Spinal cord (tissue), 10 donors: ENCODE measurements around the gene STK32B. TPM values are rescaled to one million over a fixed set of nuclear protein-coding genes. Genes with fewer than 3 reads are reported as not detected.

Experiments used
- DNase-seq, 6 donors: peaks; one replicate each; pipeline versions ENCODE4 v3.0.0 to v3.0.0-alpha.2; 2013 to 2015; ENCODE audit warnings: low spot score in 6 of 6, low read depth in 4 of 6
- H3K27ac ChIP-seq: one replicate; pipeline ENCODE4 v1.5.1; 2013; ENCODE audit warnings: low read depth, low read length, control low read depth
- H3K27me3 ChIP-seq: one replicate; pipeline ENCODE4 v1.6.1; 2013; ENCODE audit warnings: low read length; ENCODE audit not compliant: control insufficient read depth, insufficient read depth
- H3K36me3 ChIP-seq: one replicate; pipeline ENCODE4 v1.6.1; 2013; ENCODE audit warnings: low read length; ENCODE audit not compliant: control insufficient read depth, insufficient read depth
- H3K4me1 ChIP-seq: one replicate; pipeline ENCODE4 v1.6.1; 2013; ENCODE audit warnings: low read length; ENCODE audit not compliant: control insufficient read depth, insufficient read depth
- H3K4me3 ChIP-seq: one replicate; pipeline ENCODE4 v1.5.1; 2013; ENCODE audit warnings: low read depth, low read length, control low read depth
- H3K9me3 ChIP-seq: one replicate; pipeline ENCODE4 v1.6.1; 2013; ENCODE audit warnings: low read length; ENCODE audit not compliant: control insufficient read depth, insufficient read depth
- WGBS: methylation state at CpG from one replicate; pipeline ENCODE4 v1.1.5; 2013; ENCODE audit warnings: missing lambda C conversion rate; ENCODE audit not compliant: insufficient coverage; 5-methylcytosine and 5-hydroxymethylcytosine counted together
- polyA plus RNA-seq, 2 donors: library from polyadenylated mRNA; unstranded; fragments of 120-200 nt; gene quantifications; one replicate each; pipeline ENCODE4 v1.2.1, GENCODE V29; 2013; ENCODE audit not compliant: insufficient read length in 2 of 2
- total RNA-seq, 2 donors: library from RNA; depleted of rRNA in 1 of 2; stranded (reverse); fragments of 120-200 nt in 1 of 2; fragments of >200 nt in 1 of 2; gene quantifications; one replicate each; pipeline versions ENCODE4 v1.2.3 to v1.2.4, GENCODE V29; 2013 to 2014
- donor health status: healthy.

Gene STK32B
- total and polyA plus RNA-seq, 4 donors, result 7.0 to 25.6 (median 19.0) TPM

DNA sequence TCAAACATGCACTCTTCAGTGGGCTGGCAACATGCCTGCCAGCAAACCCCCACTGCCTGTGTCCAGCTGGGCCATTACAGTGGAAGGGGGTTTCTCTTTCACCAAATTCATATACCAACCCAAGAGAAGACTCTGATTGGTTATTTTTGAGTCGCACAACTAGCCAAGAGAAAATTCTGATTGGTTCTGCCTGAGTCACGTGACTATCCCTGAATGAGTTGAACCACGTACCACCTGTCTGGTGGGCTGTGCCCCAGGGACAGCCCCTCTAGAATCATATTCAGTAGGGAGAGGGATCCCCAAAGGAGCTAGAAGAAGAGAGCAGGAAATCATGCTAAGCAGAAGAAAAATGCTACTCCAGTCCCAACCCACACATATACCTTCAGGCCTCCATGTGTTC is 313.1 kb downstream of the STK32B start:
- Histone ChIP-seq H3K36me3 (no peaks in the 10 kb centered on the region), H3K27me3 (no peaks in the 10 kb centered on the region), H3K9me3 (no peaks in the 10 kb centered on the region), H3K4me3 (no peak overlapping the region), H3K27ac (no peak overlapping the region), H3K4me1 (no peaks in the 10 kb centered on the region)
- no CpG with 5 or more reads among the region's 3 CpGs for WGBS
- no peak for DNase-seq

- no peak overlapping the region for H3K4me3 ChIP-seq
- no peaks in the 10 kb centered on the region for H3K36me3 ChIP-seq
- H3K27me3 ChIP-seq, result no peaks in the 10 kb centered on the region
- WGBS, result 58% methylated on average over 7 of the region's 12 CpGs
- DNase-seq, result no peak
- H3K9me3 ChIP-seq, result no peaks in the 10 kb centered on the region
- no peaks in the 10 kb centered on the region for H3K4me1 ChIP-seq
- H3K27ac ChIP-seq, result no peak overlapping the region
These were observed 314.1 kb downstream of the STK32B start for GRCh38 chr4:5365071-5366008.

GRCh38 chr4:5366009-5366386 is 314.7 kb downstream of the STK32B start:
- DNase-seq, result no peak
- no peak overlapping the region for H3K27ac ChIP-seq
- no peaks in the 10 kb centered on the region for H3K36me3 ChIP-seq
- no peaks in the 10 kb centered on the region for H3K9me3 ChIP-seq
- no peaks in the 10 kb centered on the region for H3K4me1 ChIP-seq
- WGBS, result 89% methylated on average over 1 of the region's 3 CpGs
- no peaks in the 10 kb centered on the region for H3K27me3 ChIP-seq
- no peak overlapping the region for H3K4me3 ChIP-seq

DNA sequence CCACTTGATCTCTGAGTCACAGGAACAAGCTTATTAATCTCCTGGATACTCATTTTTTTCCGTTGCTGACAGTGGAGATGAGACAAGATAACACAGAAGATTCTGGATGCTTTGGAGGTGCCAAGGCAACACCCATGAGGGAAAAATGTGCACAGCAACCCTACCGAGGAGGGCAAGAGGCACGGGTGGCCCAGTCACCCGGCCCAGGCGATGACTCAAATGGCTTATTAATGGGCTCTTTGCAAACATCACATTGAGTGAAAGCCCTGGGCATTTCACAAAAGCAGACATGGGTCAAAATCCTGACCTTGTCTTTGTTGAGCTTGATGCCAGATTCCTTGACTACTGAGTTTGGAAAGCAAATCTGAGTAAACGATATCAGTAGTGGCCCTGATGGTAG is 315.1 kb downstream of the STK32B start:
- no peaks in the 10 kb centered on the region for H3K27me3 ChIP-seq
- H3K36me3 ChIP-seq, result no peaks in the 10 kb centered on the region
- no peak overlapping the region for H3K27ac ChIP-seq
- no peak for DNase-seq
- H3K4me3 ChIP-seq, result no peak overlapping the region
- H3K9me3 ChIP-seq, result no peaks in the 10 kb centered on the region
- H3K4me1 ChIP-seq, result no peaks in the 10 kb centered on the region
- WGBS, result 72% methylated on average over 6 of the region's 6 CpGs

- no peak for DNase-seq
- WGBS, result no CpG with 5 or more reads among the region's 3 CpGs
- Histone ChIP-seq H3K4me1 (no peaks in the 10 kb centered on the region), H3K27ac (no peak overlapping the region), H3K36me3 (no peaks in the 10 kb centered on the region), H3K4me3 (no peak overlapping the region), H3K9me3 (no peaks in the 10 kb centered on the region), H3K27me3 (no peaks in the 10 kb centered on the region)
These were observed 317.1 kb downstream of the STK32B start for GRCh38 chr4:5368426-5368825.

- Histone ChIP-seq H3K27ac (no peak overlapping the region), H3K4me3 (no peak overlapping the region), H3K9me3 (no peaks in the 10 kb centered on the region), H3K27me3 (no peaks in the 10 kb centered on the region), H3K4me1 (no peaks in the 10 kb centered on the region), H3K36me3 (no peaks in the 10 kb centered on the region)
- no CpG with 5 or more reads among the region's 2 CpGs for WGBS
- DNase-seq, result no peak
These were observed 319.0 kb downstream of the STK32B start for GRCh38 chr4:5370286-5370685.

- H3K27ac ChIP-seq, result no peak overlapping the region
- H3K27me3 ChIP-seq, result no peaks in the 10 kb centered on the region
- no peak overlapping the region for H3K4me3 ChIP-seq
- DNase-seq, result peak in 2 of 6 donors; percentile 59 to 60
- no peaks in the 10 kb centered on the region for H3K4me1 ChIP-seq
- H3K9me3 ChIP-seq, result no peaks in the 10 kb centered on the region
- no peaks in the 10 kb centered on the region for H3K36me3 ChIP-seq
- 41% methylated on average over 8 of the region's 8 CpGs for WGBS
These were observed 320.3 kb downstream of the STK32B start for GRCh38 chr4:5371415-5372190.

DNA sequence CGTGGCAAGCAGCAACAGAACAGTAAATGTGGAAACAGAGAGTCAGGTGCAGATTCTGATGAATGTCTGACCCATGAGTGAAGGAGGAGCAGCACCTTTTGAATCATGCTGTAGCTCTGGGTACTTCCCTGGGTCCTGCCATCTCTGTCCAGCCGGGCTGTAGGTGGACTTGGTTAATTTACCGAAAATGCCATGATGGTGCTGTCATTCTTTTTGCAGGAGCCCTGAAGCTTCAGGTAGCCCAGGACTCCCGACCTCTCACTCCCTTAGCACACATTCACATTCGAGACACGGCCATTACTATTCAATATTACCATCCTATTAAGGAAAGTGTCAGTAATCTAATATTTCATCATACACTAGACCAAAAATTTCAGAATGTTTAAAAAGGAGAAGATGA is 320.9 kb downstream of the STK32B start:
- H3K27me3 ChIP-seq, result no peaks in the 10 kb centered on the region
- H3K4me1 ChIP-seq, result no peaks in the 10 kb centered on the region
- no peak for DNase-seq
- H3K9me3 ChIP-seq, result no peaks in the 10 kb centered on the region
- H3K36me3 ChIP-seq, result no peaks in the 10 kb centered on the region
- no peak overlapping the region for H3K27ac ChIP-seq
- no peak overlapping the region for H3K4me3 ChIP-seq
- 89% methylated on average over 3 of the region's 6 CpGs for WGBS

DNA sequence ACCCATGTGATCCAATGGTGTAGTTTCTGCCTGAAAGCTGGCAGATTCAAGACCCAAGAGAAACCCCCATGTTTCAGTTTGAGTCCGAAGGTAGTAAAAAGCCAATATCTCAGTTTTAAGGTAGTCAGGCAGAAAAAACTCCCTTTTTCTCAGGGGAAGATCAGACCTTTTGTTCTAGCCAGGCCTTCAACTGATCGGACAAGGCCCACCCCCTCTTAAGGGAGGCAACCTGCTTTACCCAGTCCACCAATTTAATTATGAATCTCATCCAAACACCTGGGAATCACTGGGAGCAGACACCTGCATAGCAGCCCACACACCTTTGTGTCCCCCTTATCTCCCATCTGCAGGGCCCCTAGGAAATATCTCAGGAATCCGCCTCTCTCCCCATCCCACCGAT is 322.0 kb downstream of the STK32B start:
- H3K36me3 ChIP-seq, result no peaks in the 10 kb centered on the region
- H3K27ac ChIP-seq, result no peak overlapping the region
- WGBS, result 91% methylated on average over 4 of the region's 4 CpGs
- no peak for DNase-seq
- no peaks in the 10 kb centered on the region for H3K27me3 ChIP-seq
- no peak overlapping the region for H3K4me3 ChIP-seq
- peaks cover 2% of the 10 kb centered on the region for H3K9me3 ChIP-seq
- no peaks in the 10 kb centered on the region for H3K4me1 ChIP-seq
